ENCODE results near the gene SLC13A1.

DNA sequence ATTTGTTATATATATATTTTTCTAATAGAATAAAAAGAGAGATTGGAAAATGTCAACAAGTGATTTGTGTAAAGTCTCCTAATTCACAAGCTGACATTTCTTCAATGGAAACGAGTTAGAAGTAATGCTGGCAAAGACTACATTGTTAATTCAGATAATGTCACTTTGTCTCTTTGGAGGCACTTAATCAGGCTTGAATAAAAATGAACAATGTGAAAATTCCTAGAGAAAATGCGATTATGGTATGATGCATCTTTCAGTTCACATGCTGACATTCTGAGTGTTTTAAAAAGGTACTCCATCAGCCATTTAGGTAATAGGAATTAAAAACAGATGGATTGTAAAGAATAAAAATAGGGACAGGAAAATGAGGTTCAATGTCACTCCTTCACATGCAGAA, 100.1 kb downstream of the SLC13A1 start:
- TF ChIP-seq, protein P1, sequence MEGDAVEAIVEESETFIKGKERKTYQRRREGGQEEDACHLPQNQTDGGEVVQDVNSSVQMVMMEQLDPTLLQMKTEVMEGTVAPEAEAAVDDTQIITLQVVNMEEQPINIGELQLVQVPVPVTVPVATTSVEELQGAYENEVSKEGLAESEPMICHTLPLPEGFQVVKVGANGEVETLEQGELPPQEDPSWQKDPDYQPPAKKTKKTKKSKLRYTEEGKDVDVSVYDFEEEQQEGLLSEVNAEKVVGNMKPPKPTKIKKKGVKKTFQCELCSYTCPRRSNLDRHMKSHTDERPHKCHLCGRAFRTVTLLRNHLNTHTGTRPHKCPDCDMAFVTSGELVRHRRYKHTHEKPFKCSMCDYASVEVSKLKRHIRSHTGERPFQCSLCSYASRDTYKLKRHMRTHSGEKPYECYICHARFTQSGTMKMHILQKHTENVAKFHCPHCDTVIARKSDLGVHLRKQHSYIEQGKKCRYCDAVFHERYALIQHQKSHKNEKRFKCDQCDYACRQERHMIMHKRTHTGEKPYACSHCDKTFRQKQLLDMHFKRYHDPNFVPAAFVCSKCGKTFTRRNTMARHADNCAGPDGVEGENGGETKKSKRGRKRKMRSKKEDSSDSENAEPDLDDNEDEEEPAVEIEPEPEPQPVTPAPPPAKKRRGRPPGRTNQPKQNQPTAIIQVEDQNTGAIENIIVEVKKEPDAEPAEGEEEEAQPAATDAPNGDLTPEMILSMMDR (IDR thresholded peaks at IDR 0.05): no peak
- TF ChIP-seq POLR2A (IDR thresholded peaks at IDR 0.05) (no peak), POLR2AphosphoS5 (IDR thresholded peaks at IDR 0.05) (no peak)

All from prostate gland (tissue), 2 donors.